ENCODE measurements around the gene SPEM2. TPM values are rescaled to one million over a fixed set of nuclear protein-coding genes. Genes with fewer than 3 reads are reported as not detected.

SPEM2 gene
- not detected in 2 replicates for total RNA-seq (ENCODE audit: low replicate concordance)

DNA sequence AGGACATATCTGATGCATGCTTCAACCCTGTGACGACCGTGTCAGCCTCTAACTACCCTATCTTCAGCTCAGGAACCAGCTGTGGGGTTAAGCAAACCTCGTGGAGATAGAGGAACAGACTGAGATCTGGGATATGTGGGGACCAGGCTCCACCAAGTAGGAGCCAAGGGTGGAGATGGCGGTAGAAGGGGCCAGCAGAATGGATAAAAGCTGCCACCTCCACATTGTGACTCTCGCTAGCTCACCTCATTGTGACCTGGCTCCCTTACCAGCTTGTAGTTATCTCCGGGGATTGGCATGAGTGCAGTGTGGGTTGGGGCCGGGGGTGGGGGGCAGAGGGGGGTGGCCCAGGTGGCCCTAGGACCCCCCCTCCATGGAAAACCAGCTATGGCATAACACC, at the start of gene SPEM2:
Gene SPEM2 (plus strand): TSS at position 301 of the 400 bp plus-strand sequence. CDS start 73 bp downstream, at position 374.
- Histone ChIP-seq H2AFZ (replicated peaks) (no peak within 1 kb of the TSS), H3K9me3 (ENCODE audit: low read depth) (no peaks in the 10 kb centered on the region), H3K79me2 (ENCODE audit: low read depth) (no peaks in the 10 kb centered on the region), H3K4me1 (no peaks in the 10 kb centered on the region), H3F3A (ENCODE audit: low read depth) (no peaks in the 10 kb centered on the region), H3K4me3 (no peak within 1 kb of the TSS), H4K20me1 (ENCODE audit: low read depth) (no peaks in the 10 kb centered on the region), H3K4me2 (no peak within 1 kb of the TSS), H3K27me3 (no peaks in the 10 kb centered on the region), H3K27ac (no peak within 1 kb of the TSS), H3K9ac (no peak within 1 kb of the TSS), H3K36me3 (no peaks in the 10 kb centered on the region)
- TF ChIP-seq EZH2 (IDR thresholded peaks at IDR 0.05) (no peak), EZH2phosphoT487 (IDR thresholded peaks at IDR 0.05) (no peak)
- TF ChIP-seq, protein P1, sequence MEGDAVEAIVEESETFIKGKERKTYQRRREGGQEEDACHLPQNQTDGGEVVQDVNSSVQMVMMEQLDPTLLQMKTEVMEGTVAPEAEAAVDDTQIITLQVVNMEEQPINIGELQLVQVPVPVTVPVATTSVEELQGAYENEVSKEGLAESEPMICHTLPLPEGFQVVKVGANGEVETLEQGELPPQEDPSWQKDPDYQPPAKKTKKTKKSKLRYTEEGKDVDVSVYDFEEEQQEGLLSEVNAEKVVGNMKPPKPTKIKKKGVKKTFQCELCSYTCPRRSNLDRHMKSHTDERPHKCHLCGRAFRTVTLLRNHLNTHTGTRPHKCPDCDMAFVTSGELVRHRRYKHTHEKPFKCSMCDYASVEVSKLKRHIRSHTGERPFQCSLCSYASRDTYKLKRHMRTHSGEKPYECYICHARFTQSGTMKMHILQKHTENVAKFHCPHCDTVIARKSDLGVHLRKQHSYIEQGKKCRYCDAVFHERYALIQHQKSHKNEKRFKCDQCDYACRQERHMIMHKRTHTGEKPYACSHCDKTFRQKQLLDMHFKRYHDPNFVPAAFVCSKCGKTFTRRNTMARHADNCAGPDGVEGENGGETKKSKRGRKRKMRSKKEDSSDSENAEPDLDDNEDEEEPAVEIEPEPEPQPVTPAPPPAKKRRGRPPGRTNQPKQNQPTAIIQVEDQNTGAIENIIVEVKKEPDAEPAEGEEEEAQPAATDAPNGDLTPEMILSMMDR (IDR thresholded peaks at IDR 0.05) = no peak
- Mint-ChIP-seq H3K36me3 (no peaks in the 10 kb centered on the region), H3K4me1 (peaks cover 14% of the 10 kb centered on the region), H3K4me3 (peak within 1 kb of the TSS; percentile 50), H3K27me3 (ENCODE audit: insufficient read depth, low read depth) (peaks cover 17% of the 10 kb centered on the region), H3K9me3 (no peaks in the 10 kb centered on the region), H3K27ac (peak within 1 kb of the TSS; percentile 8)
- no peak for DNase-seq (ENCODE audit: low spot score)

- DNase-seq (ENCODE audit: low spot score) = no peak
- H3K4me3 Mint-ChIP-seq = no peak overlapping the region
- H3K4me1 ChIP-seq = peaks cover 3% of the 10 kb centered on the region
- peaks cover 3% of the 10 kb centered on the region for H3K36me3 Mint-ChIP-seq
- peaks cover 51% of the 10 kb centered on the region for H3K27me3 ChIP-seq
- peaks cover 5% of the 10 kb centered on the region for H3K9me3 ChIP-seq (ENCODE audit: low read depth)
- no peak overlapping the region for H3K27ac ChIP-seq
- no peak overlapping the region for H3K4me3 ChIP-seq
- H3K4me2 ChIP-seq = no peak overlapping the region
- no peak overlapping the region for H3K9ac ChIP-seq
- H3K36me3 ChIP-seq = no peaks in the 10 kb centered on the region
- no peak overlapping the region for H3K27ac Mint-ChIP-seq
- H3F3A ChIP-seq (ENCODE audit: low read depth) = peaks cover 12% of the 10 kb centered on the region
- H2AFZ ChIP-seq (replicated peaks) = no peak overlapping the region
- H3K79me2 ChIP-seq (ENCODE audit: low read depth) = no peaks in the 10 kb centered on the region
- H4K20me1 ChIP-seq (ENCODE audit: low read depth) = peaks cover 5% of the 10 kb centered on the region
- H3K27me3 Mint-ChIP-seq (ENCODE audit: insufficient read depth, low read depth) = peaks cover 45% of the 10 kb centered on the region
- H3K4me1 Mint-ChIP-seq = peaks cover 7% of the 10 kb centered on the region
- peaks cover 14% of the 10 kb centered on the region for H3K9me3 Mint-ChIP-seq
- TF ChIP-seq EZH2 (IDR thresholded peaks at IDR 0.05) = no peak
- no peak for TF ChIP-seq EZH2phosphoT487 (IDR thresholded peaks at IDR 0.05)
- TF ChIP-seq, protein P1 (IDR thresholded peaks at IDR 0.05) = no peak
These were observed 46.3 kb upstream of the SPEM2 start for GRCh38 chr17:7379134-7379533.

DNA sequence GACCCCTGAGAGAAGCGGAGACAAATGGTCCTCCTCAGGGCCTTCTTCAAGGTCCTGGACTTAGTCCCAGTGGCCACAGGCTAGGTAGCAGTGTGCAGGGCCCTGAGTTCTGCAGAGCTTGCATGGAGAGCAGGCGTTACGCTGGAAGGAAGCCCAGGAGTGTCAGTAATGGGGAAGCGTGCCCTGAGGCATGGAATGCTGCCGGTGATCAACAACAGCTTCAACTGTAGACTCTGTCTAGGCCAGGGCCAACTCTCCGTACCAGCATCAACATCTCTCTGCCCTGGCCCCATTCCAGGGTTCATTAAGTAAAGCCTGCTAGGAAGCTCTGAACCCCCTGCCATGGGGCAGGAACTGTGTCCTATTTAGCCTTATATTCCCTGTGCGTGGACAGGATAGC, 45.1 kb upstream of the SPEM2 start:
- peaks cover 11% of the 10 kb centered on the region for H3K4me1 Mint-ChIP-seq
- H3K27ac ChIP-seq = no peak overlapping the region
- no peak overlapping the region for H3K9ac ChIP-seq
- peak overlapping the region; percentile 61 for H3K4me3 ChIP-seq
- TF ChIP-seq EZH2phosphoT487 (IDR thresholded peaks at IDR 0.05) (no peak), EZH2 (IDR thresholded peaks at IDR 0.05) (no peak)
- TF ChIP-seq, protein P1 (IDR thresholded peaks at IDR 0.05) = no peak
- H3K9me3 ChIP-seq (ENCODE audit: low read depth) = peaks cover 5% of the 10 kb centered on the region
- no peaks in the 10 kb centered on the region for H3K79me2 ChIP-seq (ENCODE audit: low read depth)
- peaks cover 57% of the 10 kb centered on the region for H3K27me3 ChIP-seq
- peak overlapping the region; percentile 88 for H2AFZ ChIP-seq (replicated peaks)
- no peaks in the 10 kb centered on the region for H3K36me3 ChIP-seq
- H3K4me3 Mint-ChIP-seq = peak overlapping the region; percentile 71
- peaks cover 5% of the 10 kb centered on the region for H4K20me1 ChIP-seq (ENCODE audit: low read depth)
- peaks cover 48% of the 10 kb centered on the region for H3K27me3 Mint-ChIP-seq (ENCODE audit: insufficient read depth, low read depth)
- H3K36me3 Mint-ChIP-seq = peaks cover 3% of the 10 kb centered on the region
- no peak overlapping the region for H3K27ac Mint-ChIP-seq
- H3K4me2 ChIP-seq = peak overlapping the region; percentile 92
- peaks cover 8% of the 10 kb centered on the region for H3K4me1 ChIP-seq
- H3K9me3 Mint-ChIP-seq = peaks cover 14% of the 10 kb centered on the region
- no peak for DNase-seq (ENCODE audit: low spot score)
- peaks cover 18% of the 10 kb centered on the region for H3F3A ChIP-seq (ENCODE audit: low read depth)

All from neural progenitor cell (in vitro differentiated cells).